GM18868 (cell line): ENCODE measurements around the gene CASKIN1.
"Not testable (repeated sequence)": the region's sequence is repeated elsewhere in the genome, so short reads cannot be mapped to it uniquely, and the experiment has no call there.

ENCODE experiments used
- ATAC-seq: cut with Tn5 transposase; IDR thresholded peaks from one replicate; pipeline ENCODE4 v1.9.1; 2021; ENCODE audit warnings: mild to moderate bottlenecking, moderate library complexity; ENCODE audit not compliant: unreplicated experiment

Gene CASKIN1

GRCh38 chr16:2196162-2196980 lies at the start of gene CASKIN1:
Gene CASKIN1 (minus strand): TSS chr16:2196605. CDS start chr16:2196432, 173 bp downstream.
- no peak for ATAC-seq

- no peak for ATAC-seq
Measured at GRCh38 chr16:2244926-2245795, 48.8 kb upstream of the CASKIN1 start.

GRCh38 chr16:2244301-2244700 lies 47.9 kb upstream of the CASKIN1 start:
- ATAC-seq: no peak

GRCh38 chr16:2243781-2244180 lies 47.4 kb upstream of the CASKIN1 start:
- no peak for ATAC-seq

GRCh38 chr16:2243031-2243528 lies 46.7 kb upstream of the CASKIN1 start:
- no peak for ATAC-seq

GRCh38 chr16:2242598-2242997 lies 46.2 kb upstream of the CASKIN1 start:
- no peak for ATAC-seq

GRCh38 chr16:2240331-2240730 lies 43.9 kb upstream of the CASKIN1 start:
- not testable (repeated sequence) for ATAC-seq

GRCh38 chr16:2238838-2239675 lies 42.7 kb upstream of the CASKIN1 start:
- no peak for ATAC-seq

- no peak for ATAC-seq
Measured at GRCh38 chr16:2238150-2238837, 41.9 kb upstream of the CASKIN1 start.

GRCh38 chr16:2237493-2238149 lies 41.2 kb upstream of the CASKIN1 start:
- no peak for ATAC-seq

GRCh38 chr16:2237102-2237482 lies 40.7 kb upstream of the CASKIN1 start:
- no peak for ATAC-seq

GRCh38 chr16:2236337-2237101 lies 40.1 kb upstream of the CASKIN1 start, which contains the start of gene DNASE1L2:
Gene DNASE1L2 (plus strand): TSS chr16:2236444. CDS start chr16:2236817, 373 bp downstream.
- ATAC-seq: no peak

GRCh38 chr16:2235695-2236336 lies 39.4 kb upstream of the CASKIN1 start:
- no peak for ATAC-seq

- no peak for ATAC-seq
Measured at GRCh38 chr16:2235234-2235651, 38.8 kb upstream of the CASKIN1 start.

- no peak for ATAC-seq
Measured at GRCh38 chr16:2234813-2235170, 38.4 kb upstream of the CASKIN1 start.

GRCh38 chr16:2233872-2234812 lies 37.7 kb upstream of the CASKIN1 start:
- no peak for ATAC-seq

- ATAC-seq: no peak
Measured at GRCh38 chr16:2233046-2233775, 36.8 kb upstream of the CASKIN1 start.
